BLaER1 (cell line): Measurements from ENCODE around the gene IRF2.
A peak's percentile ranks its signal among the peaks of the same experiment; 100 is the strongest.

Experiments used
- H3K27ac ChIP-seq: shearing (Covaris generic); formaldehyde crosslinking; 2 replicates; pipeline ENCODE4 v1.8.1; 2022
- H3K27me3 ChIP-seq: shearing (Covaris generic); formaldehyde crosslinking; 2 replicates; pipeline ENCODE4 v1.8.1; 2022
- H3K36me3 ChIP-seq: shearing (Covaris generic); formaldehyde crosslinking; 2 replicates; pipeline ENCODE4 v1.8.1; 2022
- H3K4me1 ChIP-seq: shearing (Covaris generic); formaldehyde crosslinking; 2 replicates; pipeline ENCODE4 v1.8.1; 2022
- H3K4me2 ChIP-seq: shearing (Covaris generic); formaldehyde crosslinking; 2 replicates; pipeline ENCODE4 v1.8.1; 2022
- H3K4me3 ChIP-seq: shearing (Covaris generic); formaldehyde crosslinking; 2 replicates; pipeline ENCODE4 v1.8.1; 2022
- H3K9ac ChIP-seq: shearing (Covaris generic); formaldehyde crosslinking; 2 replicates; pipeline ENCODE4 v1.8.1; 2022
- H3K9me3 ChIP-seq: shearing (Covaris generic); formaldehyde crosslinking; 2 replicates; pipeline ENCODE4 v1.8.1; 2022
- H4K20me1 ChIP-seq: shearing (Covaris generic); formaldehyde crosslinking; 2 replicates; pipeline ENCODE4 v1.8.1; 2022
- Cebpa-rat ChIP-seq: shearing (Covaris generic); IDR thresholded peaks from 2 replicates; pipeline ENCODE4 v1.8.1; 2022

The IRF2 gene

DNA sequence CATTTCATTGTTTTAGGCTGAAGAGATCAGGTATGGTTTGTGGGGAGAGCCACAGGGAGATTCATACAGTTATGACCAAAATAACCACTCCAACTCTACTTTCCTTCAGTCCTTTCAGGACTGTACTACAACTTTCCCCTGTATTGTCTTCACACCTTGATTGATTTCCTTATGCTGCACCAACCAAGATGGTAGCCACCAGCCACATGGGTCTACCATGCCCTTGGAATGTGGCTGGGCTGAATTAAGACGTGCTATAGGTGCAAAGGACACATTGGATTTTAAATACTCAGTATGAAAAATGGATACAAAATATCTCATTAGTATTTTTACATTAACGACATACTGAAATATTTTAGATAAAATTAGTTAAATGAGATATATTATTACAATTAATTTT lies 11.2 kb downstream of the IRF2 start:
- no peak for TF ChIP-seq Cebpa-rat
- Histone ChIP-seq H3K36me3 (peaks cover 9% of the 10 kb centered on the region; the same call in 1 of the 2 replicates), H3K9ac (no peak overlapping the region), H4K20me1 (peaks cover 72% of the 10 kb centered on the region), H3K27ac (no peak overlapping the region), H3K4me2 (no peak overlapping the region), H3K4me3 (no peak overlapping the region), H3K9me3 (no peaks in the 10 kb centered on the region), H3K4me1 (peaks cover 47% of the 10 kb centered on the region), H3K27me3 (no peaks in the 10 kb centered on the region)

DNA sequence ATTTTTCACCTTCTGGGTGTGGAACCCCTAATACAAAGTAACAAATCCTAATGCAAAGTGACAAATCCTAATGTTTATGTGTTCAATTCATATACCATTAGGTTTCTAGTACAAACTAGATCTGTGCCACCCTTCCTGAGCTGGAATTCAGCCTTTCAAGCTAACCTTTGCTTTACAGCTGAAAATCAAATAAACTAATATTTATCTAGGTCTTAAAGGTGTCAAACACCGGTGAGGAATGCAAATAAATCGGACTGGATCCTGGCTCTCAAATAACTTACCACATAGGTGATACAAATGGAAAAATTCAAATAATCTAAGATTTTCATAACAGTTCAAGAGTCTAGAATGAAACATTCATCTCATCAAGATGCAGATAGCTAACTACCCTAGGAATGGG lies 11.6 kb downstream of the IRF2 start:
- no peak for TF ChIP-seq Cebpa-rat
- H3K4me1 ChIP-seq = peaks cover 47% of the 10 kb centered on the region
- peaks cover 74% of the 10 kb centered on the region for H4K20me1 ChIP-seq
- H3K9me3 ChIP-seq = no peaks in the 10 kb centered on the region
- H3K9ac ChIP-seq = no peak overlapping the region
- peaks cover 9% of the 10 kb centered on the region; the same call in 1 of the 2 replicates for H3K36me3 ChIP-seq
- no peak overlapping the region for H3K4me3 ChIP-seq
- no peak overlapping the region for H3K27ac ChIP-seq
- no peaks in the 10 kb centered on the region for H3K27me3 ChIP-seq
- no peak overlapping the region for H3K4me2 ChIP-seq

- Histone ChIP-seq H3K27me3 (no peaks in the 10 kb centered on the region), H3K4me1 (peaks cover 56% of the 10 kb centered on the region), H3K4me2 (peak overlapping the region; percentile 82), H3K4me3 (no peak overlapping the region), H3K27ac (no peak overlapping the region), H3K9me3 (no peaks in the 10 kb centered on the region), H3K36me3 (peaks cover 5% of the 10 kb centered on the region), H4K20me1 (peaks cover 77% of the 10 kb centered on the region), H3K9ac (no peak overlapping the region)
- no peak for TF ChIP-seq Cebpa-rat
Measured at GRCh38 chr4:184461711-184462441, 12.5 kb downstream of the IRF2 start.

GRCh38 chr4:184460499-184461285 lies 13.7 kb downstream of the IRF2 start:
- no peaks in the 10 kb centered on the region for H3K27me3 ChIP-seq
- peaks cover 12% of the 10 kb centered on the region; the same call in 1 of the 2 replicates for H3K36me3 ChIP-seq
- H3K9me3 ChIP-seq = no peaks in the 10 kb centered on the region
- peak overlapping the region; percentile 44; the same call in 1 of the 2 replicates for H3K27ac ChIP-seq
- no peak for TF ChIP-seq Cebpa-rat
- H3K4me2 ChIP-seq = peak overlapping the region; percentile 82
- peak overlapping the region; percentile 32; the same call in 1 of the 2 replicates for H3K9ac ChIP-seq
- H4K20me1 ChIP-seq = peaks cover 80% of the 10 kb centered on the region
- peaks cover 68% of the 10 kb centered on the region for H3K4me1 ChIP-seq
- H3K4me3 ChIP-seq = 0 out of 2 replicates have a peak overlapping the region, but pooled peaks have one; percentile 4

DNA sequence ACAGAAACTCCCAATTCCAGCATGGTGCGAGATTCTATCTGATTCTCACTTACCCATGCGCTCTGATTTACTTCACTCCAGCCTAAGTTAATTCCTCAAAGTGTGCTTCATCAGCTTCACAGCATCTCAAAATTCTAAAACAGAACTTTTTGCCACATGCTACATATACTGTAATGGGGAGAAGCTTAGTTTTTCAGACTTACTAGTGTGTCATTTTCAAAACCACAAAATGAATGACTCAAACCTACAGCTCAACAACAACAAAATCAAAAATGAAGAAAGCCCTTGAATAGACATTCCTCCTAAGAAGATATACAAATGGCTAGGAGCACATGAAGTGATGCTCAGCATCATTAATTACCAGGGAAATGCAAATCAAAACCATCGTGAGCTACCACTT lies 14.9 kb downstream of the IRF2 start:
- TF ChIP-seq Cebpa-rat = no peak
- Histone ChIP-seq H3K4me3 (no peak overlapping the region), H3K27ac (no peak overlapping the region), H3K4me2 (peak overlapping the region; percentile 6; the same call in 1 of the 2 replicates), H4K20me1 (peaks cover 75% of the 10 kb centered on the region), H3K4me1 (peaks cover 77% of the 10 kb centered on the region), H3K36me3 (peaks cover 13% of the 10 kb centered on the region; the same call in 1 of the 2 replicates), H3K9me3 (no peaks in the 10 kb centered on the region), H3K9ac (no peak overlapping the region), H3K27me3 (no peaks in the 10 kb centered on the region)

GRCh38 chr4:184457535-184458249 lies 16.7 kb downstream of the IRF2 start:
- no peak for TF ChIP-seq Cebpa-rat
- peak overlapping the region; percentile 82 for H3K4me2 ChIP-seq

DNA sequence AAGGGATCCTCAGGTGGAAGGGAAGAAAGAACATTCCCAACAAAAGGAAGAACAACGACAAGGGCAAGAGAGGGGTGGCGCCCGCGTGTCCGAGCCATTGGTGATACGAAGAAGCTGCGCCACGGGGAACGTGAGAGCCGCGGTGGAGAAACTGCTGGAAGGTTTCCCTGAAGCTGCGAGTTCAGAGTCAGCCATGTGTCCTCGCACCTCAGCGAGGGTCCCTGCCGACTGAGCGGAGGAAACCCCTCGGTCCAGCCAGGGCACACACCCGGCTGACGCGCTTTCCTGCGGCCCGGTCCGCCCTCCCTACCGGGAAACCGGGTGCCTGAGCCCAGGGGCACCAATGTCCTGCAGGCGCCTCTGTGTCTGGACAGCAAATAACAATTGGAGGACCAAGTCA lies 18.0 kb downstream of the IRF2 start:
- Histone ChIP-seq H3K36me3 (peaks cover 13% of the 10 kb centered on the region; the same call in 1 of the 2 replicates), H3K27me3 (no peaks in the 10 kb centered on the region), H3K9ac (no peak overlapping the region), H3K9me3 (no peaks in the 10 kb centered on the region), H4K20me1 (peaks cover 66% of the 10 kb centered on the region), H3K4me3 (no peak overlapping the region), H3K4me2 (peak overlapping the region; percentile 82), H3K4me1 (peaks cover 96% of the 10 kb centered on the region), H3K27ac (peak overlapping the region; percentile 32; the same call in 1 of the 2 replicates)
- TF ChIP-seq Cebpa-rat = no peak

More at GRCh38 chr4:184457535-184458249, 16.7 kb downstream of the IRF2 start:
- peaks cover 94% of the 10 kb centered on the region for H3K4me1 ChIP-seq
- peaks cover 69% of the 10 kb centered on the region for H4K20me1 ChIP-seq
- H3K4me3 ChIP-seq = peak overlapping the region; percentile 36; the same call in 1 of the 2 replicates
- H3K9ac ChIP-seq = peak overlapping the region; percentile 26; the same call in 1 of the 2 replicates
- H3K36me3 ChIP-seq = peaks cover 13% of the 10 kb centered on the region; the same call in 1 of the 2 replicates
- H3K27me3 ChIP-seq = no peaks in the 10 kb centered on the region
- H3K9me3 ChIP-seq = no peaks in the 10 kb centered on the region
- peak overlapping the region; percentile 52 for H3K27ac ChIP-seq

- Histone ChIP-seq H3K4me2 (no peak overlapping the region), H3K36me3 (peaks cover 13% of the 10 kb centered on the region; the same call in 1 of the 2 replicates), H3K4me3 (no peak overlapping the region), H3K27ac (no peak overlapping the region), H3K9ac (no peak overlapping the region), H3K4me1 (peaks cover 96% of the 10 kb centered on the region), H3K9me3 (no peaks in the 10 kb centered on the region), H3K27me3 (no peaks in the 10 kb centered on the region), H4K20me1 (peaks cover 56% of the 10 kb centered on the region)
- no peak for TF ChIP-seq Cebpa-rat
Measured at GRCh38 chr4:184455299-184455698, 19.1 kb downstream of the IRF2 start.
